HG03175 (cell line): ENCODE results near the gene GLP2R.

Experiments used
- ATAC-seq: cut with Tn5 transposase; IDR thresholded peaks from one replicate; pipeline ENCODE4 v1.9.1; 2021; ENCODE audit warnings: mild to moderate bottlenecking, moderate library complexity; ENCODE audit not compliant: unreplicated experiment

Gene GLP2R

GRCh38 chr17:9850151-9850550 lies 24.4 kb downstream of the GLP2R start:
- no peak for ATAC-seq

DNA sequence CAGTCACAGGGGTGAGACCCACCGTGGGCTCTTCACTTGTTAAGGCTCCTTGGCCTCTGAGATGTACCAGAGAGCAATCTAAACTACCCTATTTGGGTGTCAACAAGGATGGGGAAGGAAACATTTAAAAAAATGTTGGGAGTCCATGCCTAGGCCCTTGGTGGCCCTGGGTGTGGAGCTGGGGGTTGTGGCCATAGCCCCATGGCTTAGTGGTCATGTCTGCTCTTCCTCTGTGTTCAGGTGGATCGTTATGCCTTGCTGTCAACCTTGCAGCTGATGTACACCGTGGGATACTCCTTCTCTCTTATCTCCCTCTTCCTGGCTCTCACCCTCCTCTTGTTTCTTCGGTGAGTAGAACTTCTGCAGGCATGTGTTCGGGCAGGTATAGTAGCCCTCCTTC lies 28.5 kb downstream of the GLP2R start:
- no peak for ATAC-seq

DNA sequence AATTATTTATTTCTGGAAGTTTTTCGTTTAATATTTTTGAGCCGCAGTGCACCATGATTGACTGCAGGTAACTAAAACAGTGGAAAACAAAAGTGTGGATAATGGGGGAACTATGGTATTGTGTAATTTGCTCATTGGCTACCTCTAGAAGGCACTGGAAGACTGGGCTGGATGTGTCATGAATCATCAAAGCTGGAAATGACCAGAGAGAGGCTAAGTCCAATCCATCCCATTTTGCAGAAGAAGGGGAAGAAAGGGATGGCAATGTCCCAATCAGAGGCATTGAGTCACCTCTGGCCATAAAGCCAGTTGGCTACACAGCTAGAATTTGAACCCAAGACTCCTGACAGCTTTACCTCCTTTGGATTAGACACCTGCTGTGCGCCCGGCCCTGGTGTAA lies 29.3 kb downstream of the GLP2R start:
- no peak for ATAC-seq

DNA sequence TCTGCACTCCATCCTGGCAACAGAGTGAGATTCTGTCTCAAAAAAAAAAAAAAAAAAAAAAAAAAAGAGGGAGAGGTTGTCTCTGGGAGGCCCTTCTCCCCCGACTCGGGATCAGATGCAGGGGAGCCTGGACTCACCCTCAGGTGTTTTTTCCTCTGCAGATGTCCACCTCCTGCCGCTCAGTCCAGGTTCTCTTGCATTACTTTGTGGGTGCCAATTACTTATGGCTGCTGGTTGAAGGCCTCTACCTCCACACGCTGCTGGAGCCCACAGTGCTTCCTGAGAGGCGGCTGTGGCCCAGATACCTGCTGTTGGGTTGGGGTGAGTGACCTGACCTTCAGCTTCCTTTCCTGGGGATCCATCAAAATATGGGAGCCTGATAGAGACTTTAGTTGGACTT lies 34.1 kb downstream of the GLP2R start:
- no peak for ATAC-seq

DNA sequence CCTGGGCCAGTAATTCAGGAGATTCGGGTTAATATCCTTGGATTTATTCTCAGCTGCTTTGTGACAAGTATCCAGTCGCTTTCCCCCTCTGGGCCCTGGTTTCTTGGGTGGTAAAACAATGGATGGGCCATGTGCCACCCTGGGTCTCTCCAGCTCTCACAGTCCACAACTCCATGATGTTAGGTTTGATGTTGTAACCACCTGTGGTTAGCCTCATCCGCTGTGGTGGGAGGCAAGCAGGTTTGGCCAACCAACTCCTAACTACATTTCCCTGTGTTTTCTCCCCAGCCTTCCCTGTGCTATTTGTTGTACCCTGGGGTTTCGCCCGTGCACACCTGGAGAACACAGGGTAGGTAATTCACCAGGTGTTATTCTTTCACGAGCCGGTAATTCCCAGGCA lies 35.1 kb downstream of the GLP2R start:
- no peak for ATAC-seq

GRCh38 chr17:9862220-9862619 lies 36.5 kb downstream of the GLP2R start:
- ATAC-seq = no peak

DNA sequence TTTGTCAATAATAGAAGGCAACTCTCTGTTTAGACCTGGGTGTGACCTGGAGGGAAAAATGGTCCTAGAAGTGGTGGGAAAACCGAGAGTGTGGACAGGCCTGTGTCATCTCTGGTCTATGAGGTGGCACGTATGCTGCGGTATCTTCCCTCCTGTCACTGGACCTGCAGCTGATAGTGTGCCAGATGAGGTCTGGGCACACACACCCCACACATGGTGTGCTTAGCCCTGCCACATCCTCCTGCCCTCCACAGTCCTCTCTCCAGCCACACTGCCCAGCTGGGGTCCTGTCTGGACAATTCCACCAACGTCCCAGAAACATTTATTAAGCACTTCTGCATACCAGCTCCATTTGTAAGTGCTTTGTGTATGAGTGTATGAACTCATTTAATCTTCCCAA lies 37.2 kb downstream of the GLP2R start:
- no peak for ATAC-seq

DNA sequence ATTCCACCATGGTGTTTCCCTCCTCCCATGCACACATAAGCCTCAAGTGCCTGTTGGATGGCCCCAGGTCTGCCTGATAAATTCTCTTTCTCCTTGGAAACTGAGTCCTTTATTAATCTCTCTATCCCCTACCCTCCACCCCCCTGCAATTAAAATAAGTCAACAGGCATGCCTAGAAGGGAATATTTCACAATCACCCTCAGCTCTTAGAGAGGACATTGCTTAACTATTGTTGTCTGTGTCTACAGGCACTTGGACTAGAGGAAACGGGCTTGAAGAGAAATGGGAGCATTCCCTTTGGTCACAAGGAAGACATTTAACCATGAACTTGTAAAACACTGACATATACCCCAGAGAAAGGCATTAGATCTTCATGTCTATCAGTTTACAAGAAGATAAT lies 39.9 kb downstream of the GLP2R start:
- no peak for ATAC-seq

GRCh38 chr17:9868552-9868951 lies 42.8 kb downstream of the GLP2R start:
- no peak for ATAC-seq

GRCh38 chr17:9872852-9873251 lies 47.1 kb downstream of the GLP2R start:
- ATAC-seq = no peak

- no peak for ATAC-seq
Observed at GRCh38 chr17:9874722-9875121, 49.0 kb downstream of the GLP2R start.

- no peak for ATAC-seq
Observed at GRCh38 chr17:9875441-9875840, 49.7 kb downstream of the GLP2R start.

- ATAC-seq = no peak
Observed at GRCh38 chr17:9878356-9878755, 52.6 kb downstream of the GLP2R start.

DNA sequence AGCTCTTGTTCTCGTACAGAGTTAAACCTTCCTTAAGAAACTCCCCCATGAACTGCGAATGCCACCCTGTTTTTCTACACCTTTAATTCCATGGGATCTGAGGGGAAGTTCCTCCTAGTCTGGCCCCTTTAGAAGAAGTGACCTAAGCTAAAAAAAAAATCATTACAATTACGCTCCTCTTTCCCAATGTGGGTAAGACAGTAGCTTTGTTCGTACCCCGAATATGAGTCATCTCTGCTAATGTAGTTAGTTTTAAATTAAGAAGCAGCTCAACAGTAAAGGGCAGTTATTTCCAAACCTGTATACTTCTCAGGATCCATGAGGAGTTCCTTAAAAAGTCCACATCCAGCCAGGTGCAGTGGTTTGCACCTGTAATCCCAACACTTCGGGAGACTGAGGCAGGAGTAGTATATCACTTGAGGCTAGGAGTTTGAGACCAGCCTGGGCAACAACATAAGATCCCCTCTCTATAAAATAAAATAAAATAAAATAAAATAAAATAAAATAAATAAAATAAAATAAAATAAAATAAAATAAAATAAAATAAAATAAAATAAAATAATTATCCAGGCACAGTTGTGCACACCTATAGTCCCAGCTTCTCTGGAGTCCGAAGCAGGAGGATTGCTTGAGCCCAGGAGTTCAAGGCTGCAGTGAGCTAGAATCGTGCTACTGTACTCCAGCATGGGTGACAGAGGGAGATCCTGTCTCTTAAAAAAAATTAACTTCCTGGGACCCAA lies 53.2 kb downstream of the GLP2R start:
- no peak for ATAC-seq

- no peak for ATAC-seq
Observed at GRCh38 chr17:9880582-9880999, 54.9 kb downstream of the GLP2R start.

GRCh38 chr17:9883451-9883850 lies 57.7 kb downstream of the GLP2R start:
- no peak for ATAC-seq

DNA sequence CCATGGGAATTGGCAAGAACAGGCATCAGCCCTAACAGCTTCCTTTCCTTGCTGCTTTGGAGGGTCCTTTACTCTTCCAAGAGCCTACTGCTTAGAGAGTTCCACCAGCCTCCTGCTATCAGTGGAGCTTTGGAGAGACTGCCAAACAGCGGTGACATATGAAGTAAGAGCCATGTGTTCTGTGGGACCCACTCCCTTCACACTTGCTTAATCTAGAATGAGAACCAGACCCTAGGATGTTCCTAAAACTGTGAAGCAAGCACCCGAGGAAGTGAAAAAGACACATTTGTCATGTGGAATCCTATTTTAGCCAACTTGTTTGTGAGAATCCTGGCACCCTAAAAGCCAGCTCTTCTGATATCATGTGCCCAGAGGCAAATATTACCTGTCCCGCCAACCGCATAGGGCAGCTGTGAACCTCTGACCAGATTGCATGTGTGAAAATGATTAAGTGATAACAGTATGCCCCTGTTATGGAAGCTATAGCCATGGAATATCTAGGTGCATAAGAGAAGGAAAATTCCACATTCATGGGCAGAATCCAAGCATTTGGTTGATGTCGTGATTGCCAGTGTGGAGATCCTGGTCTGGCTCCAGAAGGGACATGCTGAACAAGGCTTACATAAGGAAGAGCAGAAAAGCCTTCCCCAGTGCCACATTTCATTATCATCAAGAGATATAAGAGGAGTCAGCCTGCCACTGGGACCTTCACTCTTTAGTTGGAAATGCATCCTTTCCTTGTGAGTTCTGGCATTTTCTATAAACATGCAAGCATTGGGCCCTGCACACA lies 60.6 kb downstream of the GLP2R start:
- no peak for ATAC-seq

- no peak for ATAC-seq
Observed at GRCh38 chr17:9887508-9887907, 61.8 kb downstream of the GLP2R start.

DNA sequence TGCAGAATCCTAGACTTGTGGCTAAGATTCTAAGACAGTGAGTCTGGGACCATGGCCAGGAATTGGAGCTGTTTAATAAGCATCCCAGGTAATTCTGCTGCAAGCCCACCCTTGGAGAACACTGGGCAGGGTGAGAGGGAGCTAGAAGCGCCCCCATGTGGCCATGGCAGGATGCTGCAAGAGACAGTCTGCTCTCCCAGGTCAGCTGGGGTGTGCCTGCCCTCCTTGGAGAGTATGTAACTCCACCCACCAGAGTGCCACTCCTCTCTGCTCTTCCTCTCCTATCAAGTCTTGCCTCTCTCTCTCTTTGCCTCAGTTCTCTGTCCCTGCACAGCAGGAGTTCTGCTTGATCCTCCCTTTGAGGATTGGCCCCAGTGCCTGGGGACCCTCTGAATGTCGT lies 64.4 kb downstream of the GLP2R start:
- ATAC-seq = no peak

DNA sequence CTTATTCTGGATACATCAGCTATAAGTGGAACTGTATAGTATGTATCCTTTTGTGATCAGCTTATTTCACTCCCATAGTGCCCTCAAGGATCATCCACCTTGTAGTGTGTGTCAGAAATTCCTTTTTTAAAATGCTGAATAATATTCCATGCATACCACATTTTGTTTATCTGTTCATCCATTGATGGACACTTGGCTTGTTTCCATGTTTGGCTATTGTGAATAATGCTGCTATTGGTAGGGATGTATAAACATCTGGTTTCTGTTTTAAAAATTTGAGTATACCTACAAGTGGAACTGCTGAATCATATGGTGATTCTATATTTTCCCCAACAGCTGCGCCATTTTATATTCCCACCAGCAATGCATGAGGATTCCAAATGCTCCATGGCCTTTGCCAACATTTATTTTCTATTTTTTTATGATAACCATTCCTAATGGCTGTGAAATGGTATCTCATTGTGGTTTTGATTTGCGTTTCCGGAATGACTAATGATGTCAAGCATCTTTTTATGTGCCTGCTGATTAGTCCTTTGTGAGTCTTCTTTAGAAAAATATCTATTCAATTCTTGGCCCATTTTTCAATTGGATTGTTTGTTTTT lies 67.8 kb downstream of the GLP2R start:
- no peak for ATAC-seq

DNA sequence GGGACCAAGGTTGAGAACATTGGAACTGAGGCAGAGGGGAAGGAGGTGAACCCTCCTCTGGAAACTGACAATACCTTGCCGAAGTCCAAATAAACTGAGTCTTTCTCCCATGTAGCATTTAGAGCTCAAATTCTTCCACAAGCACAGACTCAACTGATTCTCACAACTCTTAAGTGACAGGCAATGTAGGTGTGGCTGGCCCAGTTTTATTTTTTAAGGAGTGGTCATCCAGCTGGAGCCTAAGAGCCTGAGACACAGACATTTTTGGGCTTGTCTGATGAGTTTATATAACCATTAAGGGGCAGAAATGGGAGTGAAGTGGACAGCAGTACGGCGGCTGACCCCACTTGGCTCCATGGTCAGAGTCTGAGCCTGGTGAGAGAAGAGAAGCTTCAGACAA lies 68.5 kb downstream of the GLP2R start:
- ATAC-seq = no peak

DNA sequence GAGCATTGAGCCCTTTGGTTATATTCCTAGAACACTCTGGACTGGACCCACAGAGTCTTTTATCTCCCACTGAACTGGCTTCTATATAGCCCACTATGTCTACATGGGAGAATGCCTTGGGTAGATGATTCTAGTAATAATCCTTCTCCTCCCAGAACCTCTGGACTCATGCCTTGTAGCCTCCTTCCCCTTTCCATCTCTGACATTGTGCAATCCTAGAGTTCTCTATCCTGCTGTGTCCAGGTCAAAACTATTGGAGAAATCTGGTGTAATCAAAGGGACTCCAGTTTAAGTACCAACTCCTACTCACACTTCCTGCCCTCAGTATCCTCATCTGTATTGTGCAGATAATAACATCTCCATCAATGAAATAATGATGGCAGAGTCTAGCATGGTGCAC lies 70.2 kb downstream of the GLP2R start:
- ATAC-seq = no peak
